Measurements from ENCODE around the gene COL5A1.
A peak's percentile ranks its signal among the peaks of the same experiment; 100 is the strongest.

COL5A1 gene

GRCh38 chr9:134766587-134766986 lies 125.0 kb downstream of the COL5A1 start:
- DNase-seq (ENCODE audit: low read depth), result no peak

GRCh38 chr9:134768332-134768708 lies 126.7 kb downstream of the COL5A1 start:
- DNase-seq (ENCODE audit: low read depth), result no peak

DNA sequence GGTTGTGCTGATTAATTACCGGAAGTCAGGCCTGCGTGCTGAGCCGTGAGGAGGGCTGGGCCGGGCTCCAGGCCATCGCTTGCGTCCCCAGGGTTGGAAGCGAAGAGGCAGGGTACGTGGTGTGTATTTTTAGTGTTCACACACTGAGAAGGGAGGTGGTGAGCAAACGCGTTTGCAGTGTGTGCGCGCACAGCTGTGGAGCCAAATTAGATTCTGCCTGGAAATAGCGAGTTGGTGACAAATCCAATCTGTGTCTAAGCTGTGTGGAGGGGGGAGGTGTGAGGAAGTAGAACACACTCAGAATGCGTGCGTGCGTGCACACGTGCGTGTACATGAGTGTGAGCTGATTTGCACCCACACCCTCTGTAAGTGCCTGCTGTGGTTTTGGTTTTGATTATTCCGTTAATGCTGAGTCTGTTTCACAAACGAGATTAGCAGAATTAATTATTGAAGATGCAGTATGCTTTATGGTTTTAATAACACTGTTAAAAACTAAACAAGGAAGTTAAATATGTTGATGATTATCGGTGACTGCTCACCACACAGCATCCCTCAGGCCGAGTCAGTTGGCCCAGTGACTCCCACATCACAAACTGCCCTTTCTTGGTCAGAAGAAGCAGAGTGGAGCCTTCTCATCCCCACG lies 127.2 kb downstream of the COL5A1 start:
- DNase-seq (ENCODE audit: low read depth), result no peak

GRCh38 chr9:134770972-134771971 lies 129.7 kb downstream of the COL5A1 start:
- DNase-seq (ENCODE audit: low read depth), result no peak

GRCh38 chr9:134772331-134772730 lies 130.7 kb downstream of the COL5A1 start:
- DNase-seq (ENCODE audit: low read depth), result no peak

DNA sequence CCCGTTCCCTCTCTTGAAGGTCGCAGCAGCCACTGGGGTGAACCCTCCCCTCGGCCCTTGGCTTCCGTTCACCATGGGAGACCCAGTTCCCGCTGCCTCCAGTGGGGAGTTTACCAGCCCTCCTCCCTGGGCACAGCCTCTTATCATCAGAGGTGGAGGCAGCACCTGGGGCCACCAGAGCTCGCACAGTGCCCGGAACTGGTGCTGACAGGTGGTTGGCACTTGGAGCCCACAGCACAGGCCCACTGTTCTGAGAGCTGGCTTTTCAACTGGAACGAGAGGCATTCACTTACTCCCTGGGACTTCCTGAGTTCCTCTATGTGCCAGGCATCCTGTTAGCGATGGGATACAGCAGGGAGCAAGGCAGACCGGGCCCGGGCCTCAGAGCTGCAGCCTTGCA lies 132.2 kb downstream of the COL5A1 start:
- DNase-seq (ENCODE audit: low read depth), result no peak

GRCh38 chr9:134774410-134774809 lies 132.8 kb downstream of the COL5A1 start:
- DNase-seq (ENCODE audit: low read depth), result no peak

- peak; percentile 65 for DNase-seq (ENCODE audit: low read depth)
Measured at GRCh38 chr9:134775081-134775951, 133.7 kb downstream of the COL5A1 start.

DNA sequence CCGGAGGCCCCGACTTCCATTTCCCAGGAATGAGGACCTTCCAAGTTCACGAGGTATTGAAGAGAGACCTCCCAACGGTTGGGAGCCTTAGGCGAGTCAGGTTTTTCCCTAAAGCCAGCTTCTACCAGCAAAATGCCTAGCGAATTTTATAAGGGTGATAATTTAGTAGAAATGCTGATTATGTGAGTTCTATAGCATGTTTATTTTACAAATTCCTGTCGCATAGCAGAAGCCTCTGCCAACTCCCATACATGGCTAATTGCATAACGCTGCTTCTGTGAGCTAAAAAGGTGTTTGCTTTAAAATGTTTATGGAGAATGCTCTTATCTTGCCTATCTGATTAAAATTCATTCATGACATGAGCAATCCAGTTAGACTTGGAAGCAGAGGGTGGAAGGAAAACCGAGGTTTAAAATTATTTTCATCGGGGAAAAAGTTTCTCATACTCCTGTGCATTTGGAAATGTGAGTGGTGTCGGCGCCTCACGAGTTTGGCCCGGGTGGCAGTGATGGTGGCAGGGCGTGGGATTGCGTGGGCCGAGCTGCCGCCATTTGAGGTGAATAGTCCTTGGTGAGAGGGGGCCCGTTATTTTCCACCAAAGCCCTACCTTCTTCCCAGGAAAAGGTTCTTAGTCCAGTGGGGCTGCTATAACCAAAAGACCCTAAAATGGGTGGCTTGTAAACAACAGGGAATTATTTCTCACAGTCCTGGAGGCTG lies 134.6 kb downstream of the COL5A1 start:
- DNase-seq (ENCODE audit: low read depth), result peak; percentile 36

GRCh38 chr9:134777153-134777552 lies 135.6 kb downstream of the COL5A1 start:
- DNase-seq (ENCODE audit: low read depth), result no peak

- DNase-seq (ENCODE audit: low read depth), result no peak
Measured at GRCh38 chr9:134778156-134778555, 136.6 kb downstream of the COL5A1 start.

DNA sequence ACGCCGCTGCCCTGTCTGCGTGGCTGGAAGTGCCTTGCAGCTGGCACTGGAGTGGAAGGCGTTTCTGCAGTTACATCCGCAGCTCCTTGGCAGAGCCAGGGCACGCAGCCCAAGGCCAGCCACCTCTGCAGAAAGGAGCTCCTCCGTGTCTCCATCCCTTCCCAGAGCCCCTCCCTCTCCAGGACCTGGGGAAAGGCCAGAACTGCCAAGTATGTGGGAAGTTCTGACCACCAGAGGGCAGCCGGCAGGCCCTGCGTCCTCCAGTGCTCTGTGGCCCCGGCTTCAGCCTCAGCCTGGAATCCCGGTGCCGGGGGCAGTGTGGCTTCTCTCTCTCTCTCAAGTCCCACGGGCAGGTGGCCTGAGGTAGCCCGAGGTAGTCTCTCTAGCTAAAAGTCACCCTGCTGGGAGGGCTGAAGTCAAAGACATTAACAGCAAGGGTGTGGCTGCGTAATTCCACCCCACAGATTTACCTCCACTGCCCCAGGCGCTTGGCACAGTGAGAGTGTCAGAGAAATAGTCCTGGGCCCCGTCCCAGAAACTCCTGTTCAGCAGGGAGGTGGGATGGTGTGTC lies 137.3 kb downstream of the COL5A1 start:
- peak; percentile 57 for DNase-seq (ENCODE audit: low read depth)

DNA sequence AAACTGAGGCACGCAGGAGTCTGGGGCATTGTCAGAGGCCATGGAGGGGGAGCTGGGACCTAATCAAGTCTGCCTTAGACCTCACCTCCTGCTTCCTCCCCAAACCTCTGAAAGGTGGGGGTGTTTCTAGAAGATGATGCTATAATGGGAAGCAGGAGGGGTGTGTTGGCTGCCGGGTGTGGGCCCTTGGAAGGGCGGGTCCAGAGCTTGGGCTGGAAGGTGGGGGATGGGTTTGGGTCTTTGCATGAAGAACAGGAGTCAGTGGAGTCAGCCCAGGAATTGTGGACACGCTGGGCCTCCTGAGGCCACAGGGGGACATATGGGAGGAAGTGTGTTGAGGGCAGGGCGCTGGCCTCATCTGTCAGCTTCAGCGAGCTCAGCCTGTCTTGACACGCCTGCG lies 138.0 kb downstream of the COL5A1 start:
- DNase-seq (ENCODE audit: low read depth), result no peak

DNA sequence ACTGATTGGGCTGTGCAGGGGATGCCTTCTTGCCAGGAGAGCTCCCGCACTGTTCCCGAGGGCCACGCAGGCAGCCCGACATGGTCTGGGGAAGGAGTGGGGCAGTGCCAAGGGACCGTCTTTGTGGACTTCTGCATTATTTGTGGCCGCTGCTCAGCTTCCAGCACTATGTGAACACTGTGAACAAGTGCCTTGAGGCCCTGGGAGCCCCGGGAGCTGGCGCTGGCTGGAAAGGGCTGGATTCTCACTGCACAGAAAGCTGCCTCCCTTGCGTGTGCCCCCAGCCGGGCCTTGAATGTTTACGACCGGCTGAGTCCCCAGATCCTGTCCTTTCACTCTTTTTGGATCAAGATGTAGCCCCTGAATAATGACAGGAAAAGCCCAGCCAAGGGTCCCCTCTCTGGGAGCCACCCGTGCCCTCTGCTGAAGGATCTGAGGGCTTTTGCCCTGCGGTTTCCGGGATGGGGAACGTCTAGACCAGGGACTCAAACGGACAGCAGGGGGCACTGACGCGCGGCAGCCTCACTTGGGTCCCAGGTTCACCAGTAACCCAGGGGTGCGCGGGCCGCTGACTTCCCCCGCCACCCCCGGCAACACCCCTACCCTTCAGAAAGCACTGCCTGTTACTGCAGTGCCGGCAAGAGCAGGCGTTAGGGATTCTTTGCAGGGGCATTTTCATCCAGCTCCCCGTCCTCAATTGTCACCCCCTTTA lies 140.1 kb downstream of the COL5A1 start:
- DNase-seq (ENCODE audit: low read depth), result no peak

GRCh38 chr9:134782921-134783698 lies 141.5 kb downstream of the COL5A1 start:
- no peak for DNase-seq (ENCODE audit: low read depth)

DNA sequence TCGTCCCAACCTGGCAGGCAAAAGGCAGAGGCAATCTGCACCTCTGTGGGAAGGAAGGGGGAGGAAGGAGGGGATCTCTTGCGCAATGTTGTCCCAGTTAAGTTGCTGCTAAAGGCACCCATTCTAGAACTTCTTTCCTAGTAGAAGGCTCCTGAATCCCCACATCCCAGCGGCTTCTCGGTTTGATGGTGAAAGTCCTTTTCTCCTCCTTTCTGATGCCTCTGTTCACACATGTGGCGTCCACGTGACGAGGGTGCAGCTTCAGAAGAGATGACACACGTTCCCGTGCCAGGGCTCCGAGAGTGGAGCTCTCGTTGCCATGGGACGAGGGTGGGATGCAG lies 142.1 kb downstream of the COL5A1 start:
- no peak for DNase-seq (ENCODE audit: low read depth)

DNA sequence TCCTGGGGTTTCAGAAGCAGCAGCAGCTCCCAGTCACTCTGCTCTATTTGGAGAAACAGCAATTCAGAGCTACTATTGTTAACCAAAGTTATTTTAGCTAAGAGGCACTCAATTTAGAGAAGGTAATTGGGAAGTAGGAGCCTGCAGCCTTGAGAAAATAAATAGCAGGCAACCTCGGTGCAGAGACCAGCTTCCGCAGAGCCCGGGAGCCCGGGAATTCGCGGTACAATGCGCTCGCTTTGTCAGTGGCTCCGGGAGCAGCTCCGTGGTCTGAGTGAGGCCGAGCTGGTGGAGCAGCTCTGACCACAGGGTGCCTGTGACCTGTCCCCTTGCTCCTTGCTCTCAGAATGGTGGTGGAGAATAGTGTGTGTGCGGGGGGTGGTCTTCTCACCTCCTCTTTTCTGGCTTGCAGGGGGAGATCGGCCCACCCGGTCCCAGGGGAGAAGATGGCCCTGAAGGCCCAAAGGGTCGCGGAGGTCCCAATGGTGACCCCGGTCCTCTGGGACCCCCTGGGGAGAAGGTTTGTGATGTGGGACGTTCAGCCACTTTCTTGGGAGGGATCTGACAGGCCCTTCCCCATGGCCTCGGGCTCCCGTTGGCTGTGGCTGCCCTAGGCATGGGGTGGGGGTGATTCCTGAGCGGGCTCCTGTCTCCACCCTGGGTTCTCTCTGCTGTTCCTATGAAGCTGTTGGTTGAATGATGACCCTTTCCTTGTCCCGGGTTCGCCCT lies 143.1 kb downstream of the COL5A1 start:
- DNase-seq (ENCODE audit: low read depth), result no peak

DNA sequence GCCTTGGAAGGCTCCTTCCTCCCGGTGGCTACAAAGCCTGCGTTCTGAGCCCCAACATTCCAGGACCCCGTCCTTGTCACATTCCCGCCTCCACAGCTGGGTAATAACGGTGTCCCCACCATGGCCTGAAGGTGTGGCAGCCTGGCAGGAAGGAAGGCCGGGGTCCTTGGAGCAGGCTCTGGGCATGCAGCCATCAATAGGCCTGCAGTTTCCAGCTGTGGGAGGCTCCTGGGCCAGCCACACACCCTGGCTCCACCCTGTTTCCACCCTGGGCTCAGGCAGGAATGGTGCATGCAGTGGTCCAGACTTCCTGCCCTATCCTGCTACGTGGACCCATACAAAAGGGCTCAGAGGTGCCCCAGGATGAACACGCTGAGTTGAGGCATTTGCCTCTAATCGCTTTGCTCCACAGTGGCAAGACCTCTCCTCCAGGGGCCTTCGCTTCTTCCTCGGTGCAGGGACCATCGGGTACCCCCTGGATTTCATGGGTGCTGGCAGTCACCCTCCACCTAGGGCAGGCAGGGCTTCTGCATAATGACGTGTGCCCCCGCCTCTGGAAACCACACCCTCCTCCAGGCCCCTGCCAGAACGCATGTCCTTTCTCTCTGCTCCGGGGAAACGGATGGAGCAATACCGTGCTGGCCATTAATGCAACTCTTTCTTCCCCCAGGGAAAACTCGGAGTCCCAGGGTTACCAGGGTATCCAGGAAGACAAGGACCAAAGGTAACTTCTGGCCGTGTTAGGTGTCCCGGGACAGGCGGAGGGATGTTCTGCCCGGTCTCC lies 143.9 kb downstream of the COL5A1 start:
- DNase-seq (ENCODE audit: low read depth), result no peak

Measured in ELR (cell line).